A673 (cell line): ENCODE results near the gene DHRS7C. TPM values are rescaled to one million over a fixed set of nuclear protein-coding genes. Genes with fewer than 3 reads are reported as not detected.

Experiments
- BruUV-seq: library from RNA; stranded (reverse); fragments of 400-500 nt; replicated peaks from 2 replicates; lab custom pipeline; 2021; lab: Mats Ljungman, UMichigan
- CTCF ChIA-PET: fragments of 300-600 bp; sonication (Branson Sonifier 250); formaldehyde crosslinking; loops from one replicate; lab custom pipeline; 2022; ENCODE audit warnings: antibody characterized with exemption; lab: Charles Lee
- POLR2A ChIA-PET: fragments of 300-600 bp; sonication (Branson Sonifier 250); formaldehyde crosslinking; loops from one replicate; lab custom pipeline; 2022; ENCODE audit warnings: antibody characterized with exemption; ENCODE audit not compliant: low non-redundant PET; lab: Charles Lee
- DNase-seq: peaks from one replicate; pipeline ENCODE4 v3.0.0-alpha.2; 2015; ENCODE audit warnings: low spot score
- H3K27ac ChIP-seq: fragments of 200-600 bp; sonication (generic); 2 replicates; pipeline ENCODE4 v1.5.1; 2016; ENCODE audit warnings: mixed run types, low read depth, mild to moderate bottlenecking, mixed read lengths, antibody characterized with exemption, low read length; ENCODE audit not compliant: poor library complexity, severe bottlenecking
- H3K27me3 ChIP-seq: fragments of 200-600 bp; sonication (generic); replicated peaks from 2 replicates; pipeline ENCODE4 v1.6.1; 2017; ENCODE audit warnings: mixed run types, low read depth, mild to moderate bottlenecking, mixed read lengths, antibody characterized with exemption, low read length; ENCODE audit not compliant: insufficient read depth, poor library complexity
- H3K36me3 ChIP-seq: fragments of 200-600 bp; sonication (generic); 2 replicates; pipeline ENCODE4 v1.6.1; 2016; ENCODE audit warnings: mixed run types, mild to moderate bottlenecking, mixed read lengths, antibody characterized with exemption, low read length; ENCODE audit not compliant: insufficient read depth, poor library complexity, severe bottlenecking
- H3K4me1 ChIP-seq: fragments of 200-600 bp; sonication (generic); 2 replicates; pipeline ENCODE4 v1.6.1; 2017; ENCODE audit warnings: mixed run types, mild to moderate bottlenecking, mixed read lengths, antibody characterized with exemption, low read length; ENCODE audit not compliant: insufficient read depth, poor library complexity, severe bottlenecking
- H3K4me3 ChIP-seq: fragments of 200-600 bp; sonication (generic); 2 replicates; pipeline ENCODE4 v1.5.1; 2016; ENCODE audit warnings: low read depth, mixed run types, mild to moderate bottlenecking, mixed read lengths, low read length; ENCODE audit not compliant: poor library complexity, severe bottlenecking
- H3K9me3 ChIP-seq: fragments of 200-600 bp; sonication (generic); 2 replicates; pipeline ENCODE4 v1.6.1; 2016; ENCODE audit warnings: mixed run types, low read depth, mild to moderate bottlenecking, mixed read lengths, antibody characterized with exemption, low read length; ENCODE audit not compliant: poor library complexity, severe bottlenecking
- CTCF ChIP-seq: fragments of 300-800, 200-600 bp; sonication (generic); conservative IDR thresholded peaks from 2 replicates; pipeline ENCODE4 v1.5.1; 2017; ENCODE audit warnings: low read depth, mild to moderate bottlenecking, antibody characterized with exemption, low read length, moderate library complexity, mixed read lengths
- EZH2 ChIP-seq: fragments of 200-600 bp; sonication (generic); IDR thresholded peaks from 2 replicates; pipeline ENCODE4 v1.6.1; 2017; ENCODE audit warnings: borderline replicate concordance, low read depth, mild to moderate bottlenecking, mixed read lengths, antibody characterized with exemption, low read length; ENCODE audit not compliant: poor library complexity, severe bottlenecking
- intact Hi-C: fragments of 100-400 bp; cut with micrococcal nuclease; formaldehyde crosslinking; loops from one replicate; pipeline ENCODE4 v1.10.0; 2022; ENCODE audit not compliant: unreplicated experiment
- total RNA-seq: library from RNA; stranded (reverse); gene quantifications from 2 replicates; pipeline ENCODE4 v1.2.3, GENCODE V29; 2021

The DHRS7C gene
- total RNA-seq, 1 experiment from 2014 or later, result not detected

DNA sequence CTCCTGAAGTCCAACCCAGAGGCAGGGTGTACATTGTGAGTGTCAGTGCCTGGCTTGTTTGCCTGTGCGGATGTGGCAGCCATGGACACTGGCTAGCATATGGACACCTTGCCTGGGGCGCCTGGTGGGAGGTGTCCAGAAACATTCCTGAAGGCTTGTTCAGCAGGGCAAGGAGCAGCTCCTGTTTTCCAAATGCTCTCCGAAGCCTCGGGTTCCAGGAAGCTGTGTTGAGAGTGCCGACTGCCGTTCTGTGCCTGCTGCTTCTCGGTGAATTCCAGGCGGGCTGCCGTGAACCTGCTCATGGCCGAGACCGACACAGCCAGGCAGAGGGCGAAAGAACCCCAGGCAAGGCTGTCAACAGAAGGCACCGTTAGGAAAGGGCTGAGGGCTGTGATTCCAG lies 10.9 kb upstream of the DHRS7C start:
- POLR2A ChIA-PET, result no interaction called here
- no peaks in the 10 kb centered on the region for H3K9me3 ChIP-seq
- BruUV-seq, result no TSS peak
- no peaks in the 10 kb centered on the region for H3K4me1 ChIP-seq
- TF ChIP-seq CTCF, result no peak
- no peak for TF ChIP-seq EZH2
- no peak overlapping the region for H3K27ac ChIP-seq
- DNase-seq, result no peak
- CTCF ChIA-PET, result no interaction called here
- intact Hi-C loops, result no loop called here
- no peak overlapping the region for H3K4me3 ChIP-seq
- H3K27me3 ChIP-seq, result peaks cover 27% of the 10 kb centered on the region
- no peaks in the 10 kb centered on the region for H3K36me3 ChIP-seq

DNA sequence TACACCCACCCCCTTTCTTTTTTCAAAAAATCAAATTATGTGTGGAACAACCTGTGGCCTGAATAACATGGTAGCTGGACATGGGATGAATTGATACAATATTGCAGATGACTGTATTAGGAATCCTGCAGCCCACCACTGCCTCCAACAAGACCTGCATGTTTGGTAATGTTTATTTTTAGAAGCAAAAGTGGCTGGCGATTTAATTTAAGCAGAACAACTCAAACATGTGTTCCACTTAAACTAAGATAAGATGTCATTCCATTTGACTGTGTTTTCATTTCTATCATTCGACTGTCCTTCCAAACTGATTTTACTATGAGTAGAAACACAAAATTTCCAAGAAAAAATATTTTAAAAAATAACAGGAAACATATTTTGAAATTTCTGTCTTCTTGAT lies 10.1 kb upstream of the DHRS7C start:
- H3K4me3 ChIP-seq, result no peak overlapping the region
- H3K27me3 ChIP-seq, result peaks cover 22% of the 10 kb centered on the region
- H3K27ac ChIP-seq, result no peak overlapping the region
- H3K36me3 ChIP-seq, result no peaks in the 10 kb centered on the region
- no peak for DNase-seq
- H3K9me3 ChIP-seq, result no peaks in the 10 kb centered on the region
- H3K4me1 ChIP-seq, result no peaks in the 10 kb centered on the region
- POLR2A ChIA-PET, result no interaction called here
- CTCF ChIA-PET, result no interaction called here
- intact Hi-C loops, result no loop called here
- TF ChIP-seq CTCF, result no peak
- no TSS peak for BruUV-seq

DNA sequence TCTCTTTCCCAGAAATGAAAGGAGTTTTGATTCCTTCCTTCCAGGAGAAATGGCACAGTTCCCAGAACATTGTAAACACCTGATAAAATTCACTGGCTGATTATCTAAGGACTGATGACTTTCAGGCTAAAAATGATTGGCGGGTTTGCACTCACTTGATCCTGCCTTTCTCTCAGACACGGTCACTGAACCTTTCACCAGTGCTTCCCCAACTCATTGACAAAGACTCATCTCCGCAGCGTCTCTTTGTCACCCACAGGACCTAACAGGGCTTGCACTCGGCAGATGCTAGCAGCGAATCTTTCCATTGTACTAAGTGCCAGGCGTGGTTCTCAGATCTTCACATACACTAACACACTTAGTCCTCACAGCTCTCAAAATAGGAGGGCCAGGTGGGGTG lies 7.3 kb upstream of the DHRS7C start:
- DNase-seq, result no peak
- TF ChIP-seq EZH2, result no peak
- TF ChIP-seq CTCF, result no peak
- ChIA-PET CTCF (no interaction called here), POLR2A (no interaction called here)
- H3K4me1 ChIP-seq, result no peaks in the 10 kb centered on the region
- H3K27ac ChIP-seq, result no peak overlapping the region
- H3K36me3 ChIP-seq, result no peaks in the 10 kb centered on the region
- no peaks in the 10 kb centered on the region for H3K9me3 ChIP-seq
- peaks cover 14% of the 10 kb centered on the region for H3K27me3 ChIP-seq
- no TSS peak for BruUV-seq
- intact Hi-C loops, result no loop called here
- H3K4me3 ChIP-seq, result no peak overlapping the region
